Measurements from ENCODE around the gene NFKBIE. TPM values are rescaled to one million over a fixed set of nuclear protein-coding genes. Genes with fewer than 3 reads are reported as not detected.

The NFKBIE gene
- total RNA-seq, 1 donor from 2014 or later = 10.1 TPM

DNA sequence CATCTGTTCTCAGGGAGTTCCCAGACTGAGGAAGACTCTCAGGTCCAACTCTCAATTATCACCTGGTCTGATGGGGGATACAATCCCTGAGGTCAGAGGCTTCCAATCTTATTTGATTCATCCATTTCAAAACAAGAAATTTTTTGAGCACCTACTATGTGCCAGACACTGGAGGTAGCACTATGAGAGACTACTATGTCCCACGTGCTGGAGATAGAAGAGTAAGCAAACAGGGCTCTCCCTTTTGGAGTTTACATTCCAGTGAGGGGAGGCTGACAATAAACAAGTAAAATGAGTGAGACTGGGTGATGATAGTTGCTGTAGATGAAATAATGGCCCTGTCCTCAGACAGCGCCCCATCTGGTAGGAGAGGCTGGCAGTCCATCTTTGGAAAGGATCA lies 21.4 kb upstream of the NFKBIE start:
- no peak overlapping the region for H3K27ac ChIP-seq (ENCODE audit: low read depth, low read length)
- H3K36me3 ChIP-seq (ENCODE audit: insufficient read depth, low read length) = no peaks in the 10 kb centered on the region
- no peak overlapping the region for H3K27ac Mint-ChIP-seq (ENCODE audit: unreplicated experiment)
- peaks cover 47% of the 10 kb centered on the region for H3K27me3 ChIP-seq (ENCODE audit: insufficient read depth, low read length)
- H3K9ac ChIP-seq (ENCODE audit: low read length) = no peak overlapping the region
- no peak overlapping the region for H3K4me3 ChIP-seq (ENCODE audit: insufficient read depth, low read depth, low read length)
- no peaks in the 10 kb centered on the region for H3K4me1 Mint-ChIP-seq (ENCODE audit: low read depth, unreplicated experiment)
- no peak for DNase-seq (ENCODE audit: low read depth)
- no peak overlapping the region for H3K4me3 Mint-ChIP-seq (ENCODE audit: unreplicated experiment)
- peaks cover 2% of the 10 kb centered on the region for H3K9me3 Mint-ChIP-seq (ENCODE audit: unreplicated experiment)
- no peak overlapping the region for H3K4me2 ChIP-seq (ENCODE audit: low read length)
- peaks cover 3% of the 10 kb centered on the region for H3K36me3 Mint-ChIP-seq (ENCODE audit: low read depth, unreplicated experiment)
- no peak for FAIRE-seq
- TF ChIP-seq, protein P1, sequence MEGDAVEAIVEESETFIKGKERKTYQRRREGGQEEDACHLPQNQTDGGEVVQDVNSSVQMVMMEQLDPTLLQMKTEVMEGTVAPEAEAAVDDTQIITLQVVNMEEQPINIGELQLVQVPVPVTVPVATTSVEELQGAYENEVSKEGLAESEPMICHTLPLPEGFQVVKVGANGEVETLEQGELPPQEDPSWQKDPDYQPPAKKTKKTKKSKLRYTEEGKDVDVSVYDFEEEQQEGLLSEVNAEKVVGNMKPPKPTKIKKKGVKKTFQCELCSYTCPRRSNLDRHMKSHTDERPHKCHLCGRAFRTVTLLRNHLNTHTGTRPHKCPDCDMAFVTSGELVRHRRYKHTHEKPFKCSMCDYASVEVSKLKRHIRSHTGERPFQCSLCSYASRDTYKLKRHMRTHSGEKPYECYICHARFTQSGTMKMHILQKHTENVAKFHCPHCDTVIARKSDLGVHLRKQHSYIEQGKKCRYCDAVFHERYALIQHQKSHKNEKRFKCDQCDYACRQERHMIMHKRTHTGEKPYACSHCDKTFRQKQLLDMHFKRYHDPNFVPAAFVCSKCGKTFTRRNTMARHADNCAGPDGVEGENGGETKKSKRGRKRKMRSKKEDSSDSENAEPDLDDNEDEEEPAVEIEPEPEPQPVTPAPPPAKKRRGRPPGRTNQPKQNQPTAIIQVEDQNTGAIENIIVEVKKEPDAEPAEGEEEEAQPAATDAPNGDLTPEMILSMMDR (IDR thresholded peaks at IDR 0.05; ENCODE audit: insufficient read depth, low read depth, low read length) = no peak
- no peaks in the 10 kb centered on the region for H4K20me1 ChIP-seq (ENCODE audit: insufficient read depth, low read length)
- H3K9me3 ChIP-seq (ENCODE audit: insufficient read depth, low read depth, low read length) = no peaks in the 10 kb centered on the region
- H3K79me2 ChIP-seq (ENCODE audit: insufficient read depth, low read length) = no peaks in the 10 kb centered on the region
- H3K4me1 ChIP-seq (ENCODE audit: insufficient read depth, low read length) = no peaks in the 10 kb centered on the region
- no peak overlapping the region for H2AFZ ChIP-seq (ENCODE audit: low read depth, low read length)
- peaks cover 89% of the 10 kb centered on the region for H3K27me3 Mint-ChIP-seq (ENCODE audit: low read depth, unreplicated experiment)

DNA sequence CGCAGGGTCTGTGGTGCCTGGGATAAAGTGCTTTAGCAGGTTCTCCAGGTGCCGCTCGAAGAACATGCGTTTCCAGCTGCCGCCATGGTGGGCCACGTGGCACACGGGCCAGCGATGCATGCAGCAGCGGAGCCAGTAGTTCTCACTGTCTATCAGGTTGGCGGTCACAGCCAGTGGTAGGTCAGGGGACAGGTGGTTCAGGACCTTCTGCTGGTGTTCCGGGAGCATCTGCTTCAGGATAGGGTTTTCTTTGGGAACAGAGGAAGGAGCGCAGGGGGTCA lies 20.9 kb upstream of the NFKBIE start:
- H3K4me3 ChIP-seq (ENCODE audit: insufficient read depth, low read depth, low read length) = no peak overlapping the region
- Mint-ChIP-seq H3K9me3 (ENCODE audit: unreplicated experiment) (peaks cover 2% of the 10 kb centered on the region), H3K4me3 (ENCODE audit: unreplicated experiment) (no peak overlapping the region), H3K36me3 (ENCODE audit: low read depth, unreplicated experiment) (peaks cover 3% of the 10 kb centered on the region), H3K27ac (ENCODE audit: unreplicated experiment) (no peak overlapping the region), H3K4me1 (ENCODE audit: low read depth, unreplicated experiment) (no peaks in the 10 kb centered on the region), H3K27me3 (ENCODE audit: low read depth, unreplicated experiment) (peaks cover 85% of the 10 kb centered on the region)
- H4K20me1 ChIP-seq (ENCODE audit: insufficient read depth, low read length) = no peaks in the 10 kb centered on the region
- H3K4me2 ChIP-seq (ENCODE audit: low read length) = no peak overlapping the region
- TF ChIP-seq, protein P1 (IDR thresholded peaks at IDR 0.05; ENCODE audit: insufficient read depth, low read depth, low read length) = no peak
- no peak for TF ChIP-seq EZH2 (IDR thresholded peaks at IDR 0.05; ENCODE audit: insufficient read depth, low read length)
- H2AFZ ChIP-seq (ENCODE audit: low read depth, low read length) = no peak overlapping the region
- peaks cover 43% of the 10 kb centered on the region for H3K27me3 ChIP-seq (ENCODE audit: insufficient read depth, low read length)
- FAIRE-seq = no peak
- no peaks in the 10 kb centered on the region for H3K4me1 ChIP-seq (ENCODE audit: insufficient read depth, low read length)
- H3K36me3 ChIP-seq (ENCODE audit: insufficient read depth, low read length) = no peaks in the 10 kb centered on the region
- no peaks in the 10 kb centered on the region for H3K9me3 ChIP-seq (ENCODE audit: insufficient read depth, low read depth, low read length)
- DNase-seq (ENCODE audit: low read depth) = no peak
- H3K9ac ChIP-seq (ENCODE audit: low read length) = no peak overlapping the region
- H3K27ac ChIP-seq (ENCODE audit: low read depth, low read length) = no peak overlapping the region
- no peaks in the 10 kb centered on the region for H3K79me2 ChIP-seq (ENCODE audit: insufficient read depth, low read length)

DNA sequence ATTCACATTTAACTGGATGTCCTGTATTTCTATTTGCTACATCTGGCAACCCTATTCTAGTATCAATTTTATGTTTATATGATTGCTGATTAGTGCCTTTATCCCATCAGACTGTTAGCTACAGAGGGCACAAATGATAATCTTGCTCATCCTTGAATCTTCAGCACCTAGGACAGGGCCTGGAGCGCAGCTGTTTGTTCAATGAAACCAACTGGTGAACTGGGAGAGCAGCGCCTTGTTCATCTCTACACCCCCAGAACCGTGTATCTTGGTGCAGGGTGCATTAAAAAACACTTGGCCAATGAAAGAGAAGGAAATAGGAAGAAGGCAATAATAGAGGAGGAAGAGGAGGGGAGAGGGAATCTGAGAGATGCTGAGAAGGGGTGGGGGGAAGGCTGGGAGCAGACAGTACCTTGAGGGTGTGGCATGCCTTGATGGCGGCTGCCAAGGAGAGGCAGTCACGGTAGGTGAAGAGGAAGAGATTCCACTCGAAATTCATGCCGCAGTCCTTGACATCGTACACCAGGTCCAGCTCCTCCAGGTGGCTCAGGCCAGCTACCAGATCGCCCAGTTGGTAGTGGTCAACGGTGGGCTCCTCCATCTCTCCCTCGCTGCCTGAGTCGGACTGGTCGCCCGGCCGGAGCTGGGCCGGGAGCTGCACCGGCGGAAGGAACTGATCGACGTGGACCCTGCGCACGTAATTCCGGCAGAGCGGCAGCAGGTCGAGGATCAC lies 20.4 kb upstream of the NFKBIE start:
- H3K79me2 ChIP-seq (ENCODE audit: insufficient read depth, low read length) = no peaks in the 10 kb centered on the region
- H3K9ac ChIP-seq (ENCODE audit: low read length) = no peak overlapping the region
- FAIRE-seq (no peak), DNase-seq (ENCODE audit: low read depth) (no peak)
- H3K4me3 ChIP-seq (ENCODE audit: insufficient read depth, low read depth, low read length) = no peak overlapping the region
- H3K27ac Mint-ChIP-seq (ENCODE audit: unreplicated experiment) = no peak overlapping the region
- H3K27ac ChIP-seq (ENCODE audit: low read depth, low read length) = no peak overlapping the region
- no peaks in the 10 kb centered on the region for H3K4me1 Mint-ChIP-seq (ENCODE audit: low read depth, unreplicated experiment)
- H3K36me3 ChIP-seq (ENCODE audit: insufficient read depth, low read length) = no peaks in the 10 kb centered on the region
- H4K20me1 ChIP-seq (ENCODE audit: insufficient read depth, low read length) = no peaks in the 10 kb centered on the region
- peaks cover 47% of the 10 kb centered on the region for H3K27me3 ChIP-seq (ENCODE audit: insufficient read depth, low read length)
- no peak overlapping the region for H3K4me3 Mint-ChIP-seq (ENCODE audit: unreplicated experiment)
- peaks cover 2% of the 10 kb centered on the region for H3K9me3 Mint-ChIP-seq (ENCODE audit: unreplicated experiment)
- H3K9me3 ChIP-seq (ENCODE audit: insufficient read depth, low read depth, low read length) = no peaks in the 10 kb centered on the region
- no peaks in the 10 kb centered on the region for H3K4me1 ChIP-seq (ENCODE audit: insufficient read depth, low read length)
- TF ChIP-seq, protein P1 (IDR thresholded peaks at IDR 0.05; ENCODE audit: insufficient read depth, low read depth, low read length) = no peak
- TF ChIP-seq EZH2 (IDR thresholded peaks at IDR 0.05; ENCODE audit: insufficient read depth, low read length) = no peak
- peaks cover 3% of the 10 kb centered on the region for H3K36me3 Mint-ChIP-seq (ENCODE audit: low read depth, unreplicated experiment)
- H3K4me2 ChIP-seq (ENCODE audit: low read length) = no peak overlapping the region
- H2AFZ ChIP-seq (ENCODE audit: low read depth, low read length) = no peak overlapping the region
- peaks cover 83% of the 10 kb centered on the region for H3K27me3 Mint-ChIP-seq (ENCODE audit: low read depth, unreplicated experiment)
